ENCODE data around the gene TLCD5. TPM values are rescaled to one million over a fixed set of nuclear protein-coding genes. Genes with fewer than 3 reads are reported as not detected.

TLCD5 gene
- total and polyA plus RNA-seq, 9 donors: 4.0 to 13.2 (median 8.2) TPM

DNA sequence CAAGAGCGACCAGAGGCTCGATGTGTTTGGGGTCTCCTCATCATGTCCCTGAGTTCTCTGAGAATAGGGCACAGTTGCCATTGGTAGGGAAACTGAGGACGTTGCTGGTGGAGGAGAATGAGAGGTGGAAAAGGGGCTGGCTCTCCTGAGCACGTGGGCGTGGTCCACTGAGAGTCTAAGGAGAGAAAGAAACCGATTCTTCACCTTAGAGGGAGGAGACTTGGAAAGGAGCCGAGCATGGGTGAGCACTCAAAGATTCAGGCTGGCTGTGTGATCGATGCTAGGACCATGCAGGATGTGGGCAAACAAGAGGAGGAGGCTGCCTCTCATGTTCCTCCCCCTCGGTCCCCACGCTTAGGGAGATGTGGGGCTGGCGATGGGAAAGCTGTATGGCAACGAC lies 19.8 kb upstream of the TLCD5 start:
- Histone ChIP-seq H3K27me3 (no peaks in the 10 kb centered on the region), H3K27ac (no peak overlapping the region), H3K4me3 (no peak overlapping the region), H3K36me3 (no peaks in the 10 kb centered on the region), H3K9me3 (no peaks in the 10 kb centered on the region), H3K4me1 (ENCODE audit: insufficient read depth) (no peaks in the 10 kb centered on the region)
- WGBS, 3 donors: 82 to 84% (median 83%) methylated on average over 12 of the region's 12 CpGs
- DNase-seq: no peak
- intact Hi-C loops (cut with DNase I): no loop called here
- TF ChIP-seq, protein P1, sequence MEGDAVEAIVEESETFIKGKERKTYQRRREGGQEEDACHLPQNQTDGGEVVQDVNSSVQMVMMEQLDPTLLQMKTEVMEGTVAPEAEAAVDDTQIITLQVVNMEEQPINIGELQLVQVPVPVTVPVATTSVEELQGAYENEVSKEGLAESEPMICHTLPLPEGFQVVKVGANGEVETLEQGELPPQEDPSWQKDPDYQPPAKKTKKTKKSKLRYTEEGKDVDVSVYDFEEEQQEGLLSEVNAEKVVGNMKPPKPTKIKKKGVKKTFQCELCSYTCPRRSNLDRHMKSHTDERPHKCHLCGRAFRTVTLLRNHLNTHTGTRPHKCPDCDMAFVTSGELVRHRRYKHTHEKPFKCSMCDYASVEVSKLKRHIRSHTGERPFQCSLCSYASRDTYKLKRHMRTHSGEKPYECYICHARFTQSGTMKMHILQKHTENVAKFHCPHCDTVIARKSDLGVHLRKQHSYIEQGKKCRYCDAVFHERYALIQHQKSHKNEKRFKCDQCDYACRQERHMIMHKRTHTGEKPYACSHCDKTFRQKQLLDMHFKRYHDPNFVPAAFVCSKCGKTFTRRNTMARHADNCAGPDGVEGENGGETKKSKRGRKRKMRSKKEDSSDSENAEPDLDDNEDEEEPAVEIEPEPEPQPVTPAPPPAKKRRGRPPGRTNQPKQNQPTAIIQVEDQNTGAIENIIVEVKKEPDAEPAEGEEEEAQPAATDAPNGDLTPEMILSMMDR (IDR thresholded peaks at IDR 0.05): no peak
- TF ChIP-seq EP300 (IDR thresholded peaks at IDR 0.05): no peak
- TF ChIP-seq POLR2A (IDR thresholded peaks at IDR 0.05): no peak

DNA sequence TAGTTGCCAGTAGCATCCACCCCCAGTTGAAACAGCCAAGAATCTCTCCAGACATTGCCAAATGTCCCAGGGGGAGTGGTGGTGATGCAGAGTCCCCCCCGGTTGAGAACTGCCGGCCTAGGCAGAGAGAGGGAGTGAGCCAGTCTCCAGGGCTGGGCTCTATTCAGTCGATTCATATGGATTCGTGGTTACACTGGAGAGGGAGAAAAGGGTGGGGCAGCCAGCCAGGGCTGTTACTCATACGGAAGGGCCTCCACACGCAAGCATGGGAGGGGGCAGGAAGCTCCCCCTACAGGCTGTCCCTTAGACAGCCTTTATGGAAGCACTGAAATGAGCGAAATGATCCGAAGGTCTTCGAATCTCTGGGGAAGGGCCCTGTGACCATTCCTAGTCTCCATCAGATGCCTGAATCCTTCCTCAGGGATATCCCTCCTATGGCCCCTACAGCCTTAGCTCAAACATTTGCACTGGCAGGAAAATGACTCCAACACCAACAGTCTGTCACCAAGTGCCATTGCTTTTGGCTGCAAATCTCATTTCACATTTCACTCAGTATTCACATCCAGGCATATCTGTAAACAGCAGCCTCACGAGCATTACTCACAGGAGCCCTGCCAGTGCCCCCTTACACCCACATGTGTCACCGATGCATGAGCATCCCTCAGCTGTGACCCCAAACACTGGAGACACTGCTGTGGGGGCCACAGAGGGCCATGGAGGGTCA lies 18.4 kb upstream of the TLCD5 start:
- TF ChIP-seq POLR2A (IDR thresholded peaks at IDR 0.05): no peak
- TF ChIP-seq, protein P1 (IDR thresholded peaks at IDR 0.05): no peak
- TF ChIP-seq EP300 (IDR thresholded peaks at IDR 0.05): no peak
- no peak overlapping the region for H3K27ac ChIP-seq
- no peaks in the 10 kb centered on the region for H3K9me3 ChIP-seq
- H3K36me3 ChIP-seq: no peaks in the 10 kb centered on the region
- no peaks in the 10 kb centered on the region for H3K27me3 ChIP-seq
- WGBS, 3 donors: 49 to 55% (median 49%) methylated on average over 11 of the region's 11 CpGs
- no peak overlapping the region for H3K4me3 ChIP-seq
- no peak for DNase-seq
- no peaks in the 10 kb centered on the region for H3K4me1 ChIP-seq (ENCODE audit: insufficient read depth)
- intact Hi-C loops (cut with DNase I): no loop called here

DNA sequence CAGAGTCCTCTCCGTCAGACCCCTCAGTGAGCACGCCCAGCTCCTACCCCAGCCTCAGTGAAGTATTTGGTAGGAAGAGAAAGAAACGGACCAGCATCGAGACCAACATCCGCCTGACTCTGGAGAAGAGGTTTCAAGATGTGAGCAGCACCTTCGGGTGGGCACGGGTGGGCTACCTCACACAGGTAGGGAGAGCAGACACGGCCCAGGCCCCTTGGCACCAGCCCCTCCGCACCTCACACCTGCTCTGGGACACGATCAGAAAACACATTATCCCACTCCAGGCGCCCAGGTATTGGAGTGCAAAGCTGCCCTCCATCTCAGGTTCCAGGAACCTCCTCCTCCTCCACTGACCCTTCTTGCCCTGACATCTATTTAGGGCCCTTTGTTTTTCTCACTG lies 17.6 kb upstream of the TLCD5 start:
- H3K36me3 ChIP-seq: no peaks in the 10 kb centered on the region
- intact Hi-C loops (cut with DNase I): no loop called here
- DNase-seq: no peak
- no peak for TF ChIP-seq EP300 (IDR thresholded peaks at IDR 0.05)
- TF ChIP-seq POLR2A (IDR thresholded peaks at IDR 0.05): no peak
- TF ChIP-seq, protein P1 (IDR thresholded peaks at IDR 0.05): no peak
- no peak overlapping the region for H3K27ac ChIP-seq
- H3K9me3 ChIP-seq: no peaks in the 10 kb centered on the region
- H3K27me3 ChIP-seq: no peaks in the 10 kb centered on the region
- no peak overlapping the region for H3K4me3 ChIP-seq
- H3K4me1 ChIP-seq (ENCODE audit: insufficient read depth): no peaks in the 10 kb centered on the region
- WGBS, 3 donors: 92 to 95% (median 93%) methylated on average over 11 of the region's 11 CpGs

DNA sequence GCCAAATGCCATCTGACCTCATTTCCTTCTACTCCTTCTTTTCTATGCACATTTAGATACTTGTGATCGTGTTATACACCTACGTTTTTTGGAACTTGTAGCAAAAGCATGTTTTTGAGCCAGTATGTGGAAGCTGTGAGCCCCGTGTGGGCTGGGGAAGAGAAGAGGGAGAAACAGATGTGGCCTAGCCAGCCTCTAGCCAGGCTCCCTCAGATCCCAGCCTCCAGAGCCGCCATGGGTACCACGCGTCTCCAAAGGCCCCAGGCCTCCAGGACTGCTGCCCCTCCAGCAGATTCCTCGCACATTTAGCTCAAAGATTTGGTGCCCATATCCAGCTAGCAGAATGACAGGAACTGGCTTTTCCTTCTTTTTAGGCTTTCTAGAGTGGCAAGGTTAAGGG lies 17.0 kb upstream of the TLCD5 start:
- TF ChIP-seq EP300 (IDR thresholded peaks at IDR 0.05) (no peak), POLR2A (IDR thresholded peaks at IDR 0.05) (no peak)
- TF ChIP-seq, protein P1 (IDR thresholded peaks at IDR 0.05): no peak
- H3K4me3 ChIP-seq: no peak overlapping the region
- no peaks in the 10 kb centered on the region for H3K4me1 ChIP-seq (ENCODE audit: insufficient read depth)
- no peaks in the 10 kb centered on the region for H3K36me3 ChIP-seq
- no peaks in the 10 kb centered on the region for H3K27me3 ChIP-seq
- no peaks in the 10 kb centered on the region for H3K9me3 ChIP-seq
- H3K27ac ChIP-seq: no peak overlapping the region
- no peak for DNase-seq
- WGBS, 3 donors: 65 to 75% (median 72%) methylated on average over 7 of the region's 7 CpGs
- intact Hi-C loops (cut with DNase I): no loop called here
